ENCODE measurements around the gene MMP10.
"Not testable (repeated sequence)": the region's sequence is repeated elsewhere in the genome, so short reads cannot be mapped to it uniquely, and the experiment has no call there.

The MMP10 gene

GRCh38 chr11:102734650-102735049, 45.8 kb downstream of the MMP10 start:
- in situ Hi-C loops (cut with HindIII; ENCODE audit: low sequenced_read_pairs) = no loop called here
- no peak for TF ChIP-seq CTCF (IDR thresholded peaks at IDR 0.05; ENCODE audit: low read depth, low read length)
- DNase-seq (ENCODE audit: low read depth, low spot score) = no peak
- H3K4me3 ChIP-seq (ENCODE audit: low read depth, low read length) = no peak overlapping the region

- DNase-seq (ENCODE audit: low read depth, low spot score) = peak; percentile 39
- H3K4me3 ChIP-seq (ENCODE audit: low read depth, low read length) = no peak overlapping the region
- in situ Hi-C loops (cut with HindIII; ENCODE audit: low sequenced_read_pairs) = no loop called here
- peak; percentile 77 for TF ChIP-seq CTCF (IDR thresholded peaks at IDR 0.05; ENCODE audit: low read depth, low read length)
Observed at GRCh38 chr11:102733232-102733875, 47.1 kb downstream of the MMP10 start.

- H3K4me3 ChIP-seq (ENCODE audit: low read depth, low read length); DNase-seq (ENCODE audit: low read depth, low spot score); in situ Hi-C loops (cut with HindIII; ENCODE audit: low sequenced_read_pairs): not testable (repeated sequence)
Observed at GRCh38 chr11:102730944-102731343, 49.5 kb downstream of the MMP10 start.

- no peak for TF ChIP-seq CTCF (IDR thresholded peaks at IDR 0.05; ENCODE audit: low read depth, low read length)
- DNase-seq (ENCODE audit: low read depth, low spot score) = no peak
- in situ Hi-C loops (cut with HindIII; ENCODE audit: low sequenced_read_pairs) = no loop called here
- H3K4me3 ChIP-seq (ENCODE audit: low read depth, low read length) = no peak overlapping the region
Observed at GRCh38 chr11:102729849-102730815, 50.3 kb downstream of the MMP10 start.

GRCh38 chr11:102727890-102728289, 52.5 kb downstream of the MMP10 start:
- no peak for TF ChIP-seq CTCF (IDR thresholded peaks at IDR 0.05; ENCODE audit: low read depth, low read length)
- peak; percentile 58 for DNase-seq (ENCODE audit: low read depth, low spot score)
- in situ Hi-C loops (cut with HindIII; ENCODE audit: low sequenced_read_pairs) = no loop called here
- H3K4me3 ChIP-seq (ENCODE audit: low read depth, low read length) = no peak overlapping the region

- no peak within 1 kb of the TSS for H3K4me3 ChIP-seq (ENCODE audit: low read depth, low read length)
- in situ Hi-C loops (cut with HindIII; ENCODE audit: low sequenced_read_pairs) = no loop called here
- TF ChIP-seq CTCF (IDR thresholded peaks at IDR 0.05; ENCODE audit: low read depth, low read length) = no peak
- DNase-seq (ENCODE audit: low read depth, low spot score) = peak; percentile 47
Observed at GRCh38 chr11:102724904-102725500, 55.4 kb downstream of the MMP10 start, which contains the start of gene MMP8. Gene MMP8, minus strand, starts transcription at chr11:102724954. Its CDS starts 99 bp downstream, at chr11:102724855.
